ENCODE results near the gene ARFGAP3. TPM values are rescaled to one million over a fixed set of nuclear protein-coding genes. Genes with fewer than 3 reads are reported as not detected.

ARFGAP3 gene
- total and polyA plus RNA-seq, 2 experiments from 2014 or later, result 14.8 to 19.1 TPM

DNA sequence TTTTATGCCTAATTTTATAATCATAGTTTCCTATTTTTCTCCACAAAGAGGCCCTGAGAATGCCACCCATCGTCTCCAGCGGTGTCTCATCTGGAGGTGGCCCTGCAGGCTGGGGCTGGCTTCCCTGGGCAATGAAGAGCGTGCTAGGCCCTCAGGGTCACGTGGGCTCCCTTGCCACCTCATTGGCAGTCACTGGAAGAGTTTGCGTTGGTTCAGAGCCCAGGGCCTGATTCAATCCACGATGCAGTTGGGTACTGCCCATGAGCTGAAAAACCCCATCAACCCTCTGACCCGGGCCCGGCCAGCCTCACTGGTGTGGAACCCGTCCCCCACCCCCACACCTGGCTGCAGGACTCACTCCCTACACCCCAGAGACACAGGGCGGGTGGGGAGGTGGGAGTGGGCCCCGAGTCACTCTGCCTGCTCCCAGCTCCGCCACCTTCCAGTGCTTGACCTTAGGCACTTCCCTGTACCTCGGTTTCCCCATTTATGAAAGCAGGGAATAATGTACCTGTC is 93.0 kb downstream of the ARFGAP3 start (continued):
- TF ChIP-seq REST (IDR thresholded peaks at IDR 0.05; ENCODE audit: unreplicated experiment) (no peak), JUNB (IDR thresholded peaks at IDR 0.05; ENCODE audit: unreplicated experiment) (no peak)

- Histone ChIP-seq H4K20me1 (replicated peaks; ENCODE audit: insufficient read depth) (no peaks in the 10 kb centered on the region), H3K36me3 (ENCODE audit: insufficient read depth) (no peaks in the 10 kb centered on the region), H3K4me2 (no peak overlapping the region), H2AFZ (no peak overlapping the region), H3K27me3 (ENCODE audit: insufficient read depth) (no peaks in the 10 kb centered on the region), H3K9me2 (ENCODE audit: insufficient read depth) (no peaks in the 10 kb centered on the region), H3K79me2 (replicated peaks; ENCODE audit: insufficient read depth) (no peaks in the 10 kb centered on the region), H3K4me1 (ENCODE audit: insufficient read depth) (peaks cover 7% of the 10 kb centered on the region; the same call in 1 of the 2 replicates), H3F3A (replicated peaks; ENCODE audit: low read depth) (no peaks in the 10 kb centered on the region), H3K27ac (ENCODE audit: low read depth) (no peak overlapping the region), H3K4me3 (no peak overlapping the region)
- no peaks in the 10 kb centered on the region for H3K9me3 Mint-ChIP-seq
- peaks cover 19% of the 10 kb centered on the region; the same call in 2 of the 3 replicates for H3K4me1 Mint-ChIP-seq
- no peak overlapping the region for H3K27ac Mint-ChIP-seq
- no peak overlapping the region for H3K4me3 Mint-ChIP-seq
- no peaks in the 10 kb centered on the region for H3K36me3 Mint-ChIP-seq (ENCODE audit: low read depth)
- DNase-seq (ENCODE audit: low spot score) (no peak), ATAC-seq (no peak)
- TF ChIP-seq EZH2phosphoT487 (IDR thresholded peaks at IDR 0.05; ENCODE audit: unreplicated experiment), result no peak
- no peak for TF ChIP-seq REST (IDR thresholded peaks at IDR 0.05; ENCODE audit: unreplicated experiment)
- no peak for TF ChIP-seq POLR2AphosphoS5 (IDR thresholded peaks at IDR 0.05; ENCODE audit: low read depth)
- TF ChIP-seq ZNF114 (CRISPR knock-in tag; IDR thresholded peaks at IDR 0.05), result no peak
- no peak for TF ChIP-seq NANOG (IDR thresholded peaks at IDR 0.05; ENCODE audit: borderline replicate concordance)
- TF ChIP-seq STAT1 (IDR thresholded peaks at IDR 0.05; ENCODE audit: unreplicated experiment), result no peak
- TF ChIP-seq JUNB (IDR thresholded peaks at IDR 0.05; ENCODE audit: unreplicated experiment), result no peak
- no peak for TF ChIP-seq CTCF (conservative IDR thresholded peaks at IDR 0.05; ENCODE audit: low read depth in 2 of 2)
- TF ChIP-seq ETS1 (IDR thresholded peaks at IDR 0.05), result no peak
- peaks cover 11% of the 10 kb centered on the region for H3K27me3 Mint-ChIP-seq (ENCODE audit: insufficient read depth, low read depth, poor library complexity)
These were observed 96.1 kb downstream of the ARFGAP3 start for GRCh38 chr22:42760806-42761565.

Measured in GM23338 (cell line).